CD4-positive, alpha-beta T cell treated with Interferon alpha-2 for 1 hour (primary cell): ENCODE results near the gene TPSG1.
"Not testable (repeated sequence)": the region's sequence is repeated elsewhere in the genome, so short reads cannot be mapped to it uniquely, and the experiment has no call there.

Source experiments
- DNase-seq, 2 donors: peaks; one replicate each; pipeline ENCODE4 v3.0.0-alpha.2; 2020 to 2022

The TPSG1 gene

GRCh38 chr16:1193825-1194581 lies 31.1 kb downstream of the TPSG1 start:
- DNase-seq = no peak

DNA sequence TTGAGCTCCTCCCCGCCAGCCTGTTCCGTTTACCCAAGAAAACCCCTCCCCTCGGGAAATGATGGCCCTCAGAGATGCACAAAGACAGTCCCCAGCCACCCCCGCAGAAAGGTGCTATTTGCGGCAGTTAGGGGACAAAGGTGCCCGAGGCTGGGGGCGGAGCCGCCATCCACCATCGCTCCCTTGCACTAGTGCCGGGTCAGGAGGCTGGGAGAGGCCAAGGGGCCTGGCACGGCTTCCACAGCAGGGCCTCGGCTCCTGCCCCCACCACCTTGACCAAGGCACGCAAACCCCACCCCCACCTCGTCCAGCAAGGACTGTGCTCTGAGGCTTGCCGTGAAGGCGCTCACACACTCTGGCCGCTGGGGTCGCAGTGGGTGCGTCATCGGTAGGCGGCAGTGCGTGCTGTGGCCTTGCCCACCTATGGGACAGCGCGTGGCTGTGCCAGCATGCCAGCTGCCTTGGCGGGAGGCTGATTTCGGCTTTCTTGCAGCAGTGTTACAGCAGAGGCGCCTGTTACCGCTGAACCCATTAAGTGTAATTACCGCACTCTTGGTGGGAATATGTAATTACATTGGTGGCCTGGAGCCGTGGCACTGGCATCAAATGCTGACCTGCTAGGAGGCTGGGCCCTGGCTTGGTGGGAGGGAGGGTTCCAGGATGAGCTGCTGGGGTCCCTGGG lies 31.8 kb downstream of the TPSG1 start:
- DNase-seq = no peak

DNA sequence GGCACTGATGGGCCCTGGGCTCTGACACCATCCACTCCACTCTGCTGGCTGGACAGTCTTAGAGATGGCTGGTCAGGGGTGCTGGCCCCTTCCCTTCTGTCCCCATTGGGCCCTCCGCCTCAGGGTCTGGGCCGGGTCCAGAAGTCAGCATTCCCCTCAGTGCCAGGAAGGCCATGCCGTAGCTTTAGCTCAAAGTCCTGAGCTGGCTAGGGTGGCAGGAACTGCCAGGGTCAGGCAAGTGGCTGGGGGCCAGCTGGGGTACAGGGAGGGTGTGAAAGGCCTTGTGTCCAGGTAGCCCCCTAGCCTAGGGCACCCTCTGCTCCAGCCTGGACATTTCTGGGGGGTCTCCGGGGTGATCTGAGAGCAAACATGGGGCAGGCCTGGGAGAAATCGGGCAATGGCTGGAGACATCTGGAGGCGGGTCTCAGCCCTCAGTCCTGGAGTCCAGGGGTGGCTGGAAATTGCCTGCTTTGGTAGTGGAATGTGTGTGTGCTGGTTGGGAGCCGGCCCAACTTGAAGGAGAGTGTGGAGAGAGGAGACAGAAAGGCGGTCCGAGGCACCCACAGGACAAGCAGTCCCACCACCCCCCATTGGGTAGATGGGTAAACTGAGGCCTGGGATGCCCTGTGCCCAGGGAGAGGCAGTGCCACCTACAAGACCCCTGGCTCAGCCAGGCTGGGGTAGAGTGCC lies 32.5 kb downstream of the TPSG1 start:
- DNase-seq = no peak

- not testable (repeated sequence) for DNase-seq
Measured at GRCh38 chr16:1190789-1191188, 34.3 kb downstream of the TPSG1 start.

DNA sequence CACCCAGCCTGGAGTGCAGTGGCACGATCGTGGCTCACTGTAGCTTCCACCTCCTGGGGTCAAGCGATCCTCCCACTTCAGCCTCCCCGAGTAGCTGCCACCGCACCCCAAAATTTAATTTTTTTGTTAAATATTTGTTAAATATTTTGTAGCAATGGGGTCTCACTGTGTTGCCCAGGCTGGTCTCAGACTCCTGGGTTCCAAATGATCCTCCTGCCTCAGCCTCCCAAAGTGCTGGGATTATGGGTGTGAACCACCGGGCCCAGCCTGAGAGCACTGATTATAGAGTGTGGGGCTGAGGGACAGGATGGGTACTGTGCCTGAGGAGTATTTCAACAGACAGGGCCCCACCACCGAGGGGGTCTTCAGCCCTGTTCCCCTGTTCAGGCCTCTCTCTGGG lies 35.6 kb downstream of the TPSG1 start:
- no peak for DNase-seq

DNA sequence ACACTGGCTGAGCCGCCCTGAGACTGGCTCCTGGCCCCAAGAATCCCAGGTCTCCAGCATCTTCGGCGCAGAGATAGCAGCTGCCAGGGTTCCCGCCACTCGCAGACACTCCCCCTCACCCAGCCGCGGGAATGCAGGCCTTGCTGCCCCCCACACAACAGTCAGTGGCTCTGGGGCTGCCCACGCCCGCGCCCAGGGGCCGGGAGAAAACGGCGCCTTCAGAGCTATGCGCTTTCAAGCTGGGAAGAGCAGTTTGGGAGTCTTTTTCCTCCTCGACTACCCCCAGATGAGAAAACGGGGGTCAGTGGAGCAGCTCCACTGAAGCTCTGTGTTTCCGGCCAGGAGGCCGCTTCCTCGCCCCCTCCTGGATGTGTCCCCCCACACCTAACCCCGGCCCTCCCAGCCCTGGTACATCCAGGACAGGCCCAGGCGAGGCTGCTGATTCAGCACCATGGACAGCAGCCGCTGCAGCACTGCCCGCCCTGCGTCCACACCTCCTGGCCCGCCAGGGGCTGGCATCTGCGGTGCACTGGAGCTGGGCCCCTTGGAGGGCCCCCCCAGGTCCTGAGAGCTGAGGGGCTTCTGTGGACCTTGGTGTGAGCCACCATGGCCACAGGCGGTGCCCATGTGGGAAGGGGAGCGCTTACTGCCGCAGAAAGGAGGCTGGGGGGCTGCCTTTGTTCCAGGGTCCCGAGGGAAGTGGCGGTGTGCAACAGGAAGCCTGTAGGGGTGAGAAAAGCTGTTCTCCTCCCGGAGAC lies 36.5 kb downstream of the TPSG1 start:
- peak in 1 of 2 donors; percentile 41 for DNase-seq

DNA sequence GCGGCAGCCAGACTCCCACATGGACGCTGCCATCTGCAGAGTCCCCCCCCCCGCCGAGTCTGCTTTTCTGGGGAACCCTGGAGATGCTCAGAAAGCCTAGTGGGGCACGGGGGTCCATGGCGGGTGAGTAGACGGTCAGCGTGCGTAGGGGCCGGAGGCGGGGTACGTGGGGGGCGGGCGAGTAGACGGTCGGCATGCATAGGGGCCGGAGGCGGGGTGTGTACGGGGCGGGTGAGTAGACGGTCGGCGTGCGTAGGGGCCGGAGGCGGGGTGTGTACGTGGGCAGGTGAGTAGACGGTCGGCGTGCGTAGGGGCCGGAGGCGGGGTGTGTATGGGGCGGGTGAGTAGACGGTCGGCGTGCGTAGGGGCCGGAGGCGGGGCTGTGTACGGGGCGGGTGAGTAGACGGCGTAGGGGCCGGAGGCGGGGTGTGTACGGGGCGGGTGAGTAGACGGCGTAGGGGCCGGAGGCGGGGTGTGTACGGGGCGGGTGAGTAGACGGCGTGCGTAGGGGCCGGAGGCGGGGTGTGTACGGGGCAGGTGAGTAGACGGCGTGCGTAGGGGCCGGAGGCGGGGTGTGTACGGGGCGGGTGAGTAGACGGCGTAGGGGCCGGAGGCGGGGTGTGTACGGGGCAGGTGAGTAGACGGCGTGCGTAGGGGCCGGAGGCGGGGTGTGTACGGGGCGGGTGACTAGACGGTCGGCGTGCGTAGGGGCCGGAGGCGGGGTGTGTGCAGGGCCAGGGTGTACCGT lies 39.4 kb downstream of the TPSG1 start:
- not testable (repeated sequence) for DNase-seq

GRCh38 chr16:1184980-1185379 lies 40.1 kb downstream of the TPSG1 start:
- no peak for DNase-seq

GRCh38 chr16:1184156-1184868 lies 40.8 kb downstream of the TPSG1 start:
- no peak for DNase-seq

DNA sequence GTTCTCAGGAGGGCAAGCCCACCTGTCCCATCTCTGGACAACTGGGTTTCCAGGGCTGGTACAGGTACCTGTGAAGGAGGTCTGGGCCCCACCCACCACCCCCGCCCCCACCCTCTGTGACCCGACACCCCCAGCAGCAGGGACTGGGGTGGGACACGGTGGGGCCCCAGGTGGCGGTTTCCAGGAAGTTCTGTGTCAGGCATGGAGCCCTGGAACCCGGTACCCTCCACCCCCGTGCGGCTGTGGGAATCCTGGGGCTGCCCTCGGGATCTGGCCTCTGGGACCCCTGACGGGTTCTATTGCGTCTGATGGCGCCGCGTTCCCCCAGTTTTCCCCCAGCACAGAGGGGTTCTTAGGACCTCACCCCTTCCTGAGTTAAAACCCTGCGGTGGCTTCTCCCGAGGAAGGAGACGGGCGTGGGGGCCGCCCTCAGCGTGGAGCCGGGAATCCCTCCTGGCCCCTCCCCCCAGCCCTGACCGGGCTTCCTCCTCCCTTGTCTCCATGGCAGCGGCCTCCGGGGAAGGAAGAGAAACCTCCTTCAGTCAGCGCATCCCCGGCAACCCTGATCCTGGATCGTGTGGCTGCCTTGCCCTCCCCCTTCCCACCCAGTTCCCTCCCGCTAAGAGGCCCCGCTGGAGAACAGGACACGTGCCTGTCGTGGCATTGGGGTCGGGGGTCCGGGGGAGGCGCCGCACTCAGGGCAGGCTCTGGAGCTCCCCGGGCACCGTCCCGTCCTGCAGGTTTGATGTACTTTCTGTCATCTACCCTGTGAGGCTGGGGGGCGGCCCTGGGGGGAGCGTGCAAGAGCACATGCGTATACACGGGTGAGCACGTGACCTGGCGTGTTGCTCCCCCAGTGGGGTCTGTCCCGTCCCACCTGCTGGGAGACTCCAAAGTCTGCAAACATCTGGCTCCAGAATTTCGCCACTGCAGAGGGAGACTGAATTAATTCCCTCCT lies 41.8 kb downstream of the TPSG1 start:
- DNase-seq = no peak

DNA sequence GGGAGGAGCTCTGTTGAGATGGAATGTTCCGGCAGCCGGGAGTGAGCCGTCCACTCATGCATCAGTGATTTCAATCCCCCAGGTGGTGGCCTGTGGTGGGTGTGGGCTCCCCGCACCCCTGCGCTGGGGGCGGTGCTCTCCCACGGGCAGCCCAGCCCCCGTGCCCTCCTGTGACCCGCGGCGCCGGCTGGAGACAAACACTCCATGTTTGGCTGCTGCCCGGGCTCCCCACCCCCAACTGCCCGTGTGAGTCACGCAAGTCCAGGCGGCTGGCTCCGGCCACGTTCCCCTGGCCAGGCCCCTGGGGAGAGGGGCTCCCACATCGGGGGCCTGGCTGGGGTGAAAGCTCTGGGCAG lies 42.8 kb downstream of the TPSG1 start:
- no peak for DNase-seq

- no peak for DNase-seq
Measured at GRCh38 chr16:1181404-1182315, 43.4 kb downstream of the TPSG1 start.

DNA sequence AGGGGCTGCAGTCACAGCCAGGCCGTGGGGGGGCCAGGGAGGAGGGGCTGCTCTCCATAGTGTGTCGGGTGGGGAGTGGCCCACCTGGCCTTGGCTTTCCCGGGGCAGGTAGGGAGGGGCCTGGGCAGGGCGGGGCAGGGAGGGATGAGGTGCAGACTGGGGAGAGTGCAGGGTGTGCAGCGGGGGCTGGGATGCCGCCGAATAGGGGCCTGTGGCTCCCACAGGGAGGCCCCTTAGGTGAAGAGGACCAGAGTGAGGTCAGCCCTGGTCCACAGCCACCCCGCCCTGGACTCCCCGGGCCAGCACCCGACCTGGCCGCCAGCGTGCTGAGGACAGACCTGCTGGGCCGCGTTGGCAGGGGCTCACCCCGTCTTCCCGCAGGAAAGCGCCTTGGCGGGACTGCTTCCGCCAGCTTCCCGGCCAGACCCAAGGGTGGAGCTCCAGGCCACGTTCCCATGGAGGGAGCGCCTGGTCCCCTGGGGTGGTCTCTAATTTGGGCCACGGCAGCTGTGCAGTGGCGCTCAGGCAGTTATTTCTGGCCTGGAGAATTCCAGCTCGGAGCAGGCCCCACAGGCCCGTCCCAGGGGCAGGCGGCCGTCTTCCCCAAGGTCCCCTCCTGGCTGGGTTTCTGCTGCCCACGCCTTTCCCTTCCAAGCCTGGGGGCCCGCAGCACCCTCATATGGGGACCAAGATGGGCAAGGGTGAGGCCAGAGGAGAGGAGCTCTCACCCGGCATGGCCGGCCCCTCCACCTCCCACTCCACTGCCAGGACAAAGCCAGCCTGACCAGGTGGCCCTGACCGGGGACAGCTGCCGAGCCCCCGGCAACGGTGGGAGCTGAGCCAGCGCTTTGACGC lies 44.3 kb downstream of the TPSG1 start:
- no peak for DNase-seq

DNA sequence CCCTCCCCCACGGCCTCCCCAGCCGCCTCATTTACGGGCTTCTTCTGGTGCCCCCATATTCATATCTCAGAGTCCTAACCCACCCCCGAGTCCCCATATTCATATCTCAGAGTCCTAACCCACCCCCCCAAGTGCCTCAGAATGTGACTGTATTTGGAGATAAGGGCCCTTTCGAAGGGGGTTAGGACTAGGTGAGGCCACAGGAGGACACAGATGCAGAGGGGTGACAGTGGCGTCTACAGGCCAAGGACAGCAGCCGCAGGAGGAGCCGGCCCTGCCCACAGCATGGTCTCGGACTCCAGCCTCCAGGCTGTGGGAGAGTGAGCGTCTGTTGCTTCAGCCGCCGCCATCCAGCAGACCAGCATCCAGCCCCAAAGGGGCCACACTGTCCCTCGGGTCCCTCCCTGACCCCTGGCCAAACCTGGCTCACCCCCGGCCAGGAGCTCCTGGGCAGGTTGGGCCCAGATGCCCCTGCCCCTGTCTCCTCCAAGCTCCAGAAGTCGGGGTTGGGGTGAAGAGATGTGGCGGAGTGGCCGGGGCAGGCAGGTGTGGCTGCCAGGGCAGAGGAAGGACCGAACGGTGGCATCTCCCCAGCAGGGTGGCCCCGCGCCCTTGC lies 46.7 kb downstream of the TPSG1 start:
- no peak for DNase-seq

- no peak for DNase-seq
Measured at GRCh38 chr16:1177750-1178149, 47.3 kb downstream of the TPSG1 start.

DNA sequence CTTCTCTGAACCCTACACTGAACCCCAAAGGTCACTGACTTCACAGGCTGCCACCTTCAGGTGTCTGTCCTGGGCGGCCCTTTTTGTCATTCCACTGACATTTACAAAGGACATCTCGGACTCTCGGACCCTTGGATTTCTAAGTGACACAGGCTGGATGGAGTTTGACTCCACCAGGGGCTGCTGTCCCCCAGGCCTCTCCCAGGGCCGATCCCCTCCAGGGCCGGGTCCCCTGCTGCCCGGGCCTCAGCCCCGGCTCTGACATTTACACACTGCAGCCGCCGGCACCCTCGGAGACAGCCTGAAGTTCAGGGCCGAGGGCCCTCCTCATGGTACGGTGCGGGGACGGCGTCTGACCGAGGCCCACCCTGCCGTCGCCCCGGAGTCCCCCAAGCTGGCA lies 48.0 kb downstream of the TPSG1 start:
- DNase-seq = no peak

DNA sequence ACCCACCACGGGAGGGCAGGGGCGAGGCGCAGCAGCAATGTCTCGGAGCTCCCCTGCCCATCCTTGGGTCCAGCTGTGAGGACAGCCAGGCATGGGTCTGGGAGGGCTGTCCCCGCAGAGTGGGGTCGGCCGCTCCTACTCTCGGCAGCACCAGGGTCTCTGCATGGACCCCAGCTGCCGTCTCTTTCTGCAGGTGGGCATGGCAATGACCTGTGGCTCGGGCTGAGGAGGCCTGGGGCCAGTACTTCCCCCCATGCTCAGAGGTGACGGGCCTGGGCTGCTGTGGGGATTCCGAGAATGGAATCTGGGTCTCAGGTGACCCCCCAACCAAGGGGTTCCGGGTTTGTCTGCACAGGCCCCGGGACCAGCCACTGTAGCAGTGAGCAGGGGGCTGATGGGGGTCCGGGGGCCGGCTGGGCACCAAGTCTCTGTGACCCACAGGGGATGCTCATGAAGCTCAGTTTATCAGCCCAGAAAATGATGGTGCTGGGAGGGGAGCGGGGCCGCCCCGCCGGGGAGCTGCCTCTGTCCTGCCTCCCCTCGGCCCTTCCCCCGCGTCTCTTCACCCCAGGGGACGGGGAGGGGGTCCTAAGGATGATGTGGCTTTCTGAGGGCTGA lies 48.7 kb downstream of the TPSG1 start:
- no peak for DNase-seq
